ENCODE results near the gene AP3D1.

Gene AP3D1

DNA sequence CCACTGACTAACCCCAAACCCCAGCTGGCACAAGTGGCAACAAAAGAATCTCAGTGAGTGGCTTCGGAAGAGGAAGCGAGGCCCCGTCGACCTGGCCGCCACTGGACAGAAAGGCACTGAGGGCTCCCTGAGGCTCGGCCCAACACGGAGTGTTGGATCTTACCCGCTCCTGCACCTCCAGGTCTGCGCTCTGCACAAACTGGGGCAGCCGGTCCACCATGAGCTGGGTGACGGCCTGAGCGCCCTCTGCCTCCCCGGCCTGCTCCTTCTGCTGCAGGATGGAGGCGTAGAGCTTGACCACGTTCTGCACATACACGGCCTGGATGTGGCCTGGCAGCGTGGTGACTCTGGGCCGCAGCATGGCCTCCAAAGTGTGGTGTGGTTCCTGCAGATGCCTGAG is 32.9 kb downstream of the AP3D1 start:
- Histone ChIP-seq H2AFZ (ENCODE audit: low read depth, low read length) (no peak overlapping the region), H3K9me3 (ENCODE audit: insufficient read depth, low read length) (no peaks in the 10 kb centered on the region), H3K9ac (ENCODE audit: low read length) (no peak overlapping the region), H4K20me1 (ENCODE audit: insufficient read depth, low read length) (peaks cover 8% of the 10 kb centered on the region; the same call in 1 of the 2 replicates), H3K4me2 (ENCODE audit: low read length) (no peak overlapping the region), H3K27ac (ENCODE audit: low read length) (no peak overlapping the region), H3K36me3 (replicated peaks; ENCODE audit: low read depth, low read length) (peaks cover 80% of the 10 kb centered on the region), H3K79me2 (ENCODE audit: low read length) (no peaks in the 10 kb centered on the region), H3K4me1 (ENCODE audit: low read length) (no peaks in the 10 kb centered on the region), H3K4me3 (ENCODE audit: low read length) (no peak overlapping the region), H3K27me3 (ENCODE audit: low read depth, low read length) (no peaks in the 10 kb centered on the region)
- no peak for TF ChIP-seq EZH2phosphoT487 (IDR thresholded peaks at IDR 0.05; ENCODE audit: low read depth)
- TF ChIP-seq, protein P1, sequence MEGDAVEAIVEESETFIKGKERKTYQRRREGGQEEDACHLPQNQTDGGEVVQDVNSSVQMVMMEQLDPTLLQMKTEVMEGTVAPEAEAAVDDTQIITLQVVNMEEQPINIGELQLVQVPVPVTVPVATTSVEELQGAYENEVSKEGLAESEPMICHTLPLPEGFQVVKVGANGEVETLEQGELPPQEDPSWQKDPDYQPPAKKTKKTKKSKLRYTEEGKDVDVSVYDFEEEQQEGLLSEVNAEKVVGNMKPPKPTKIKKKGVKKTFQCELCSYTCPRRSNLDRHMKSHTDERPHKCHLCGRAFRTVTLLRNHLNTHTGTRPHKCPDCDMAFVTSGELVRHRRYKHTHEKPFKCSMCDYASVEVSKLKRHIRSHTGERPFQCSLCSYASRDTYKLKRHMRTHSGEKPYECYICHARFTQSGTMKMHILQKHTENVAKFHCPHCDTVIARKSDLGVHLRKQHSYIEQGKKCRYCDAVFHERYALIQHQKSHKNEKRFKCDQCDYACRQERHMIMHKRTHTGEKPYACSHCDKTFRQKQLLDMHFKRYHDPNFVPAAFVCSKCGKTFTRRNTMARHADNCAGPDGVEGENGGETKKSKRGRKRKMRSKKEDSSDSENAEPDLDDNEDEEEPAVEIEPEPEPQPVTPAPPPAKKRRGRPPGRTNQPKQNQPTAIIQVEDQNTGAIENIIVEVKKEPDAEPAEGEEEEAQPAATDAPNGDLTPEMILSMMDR (IDR thresholded peaks at IDR 0.05; ENCODE audit: low read depth, low read length): no peak

DNA sequence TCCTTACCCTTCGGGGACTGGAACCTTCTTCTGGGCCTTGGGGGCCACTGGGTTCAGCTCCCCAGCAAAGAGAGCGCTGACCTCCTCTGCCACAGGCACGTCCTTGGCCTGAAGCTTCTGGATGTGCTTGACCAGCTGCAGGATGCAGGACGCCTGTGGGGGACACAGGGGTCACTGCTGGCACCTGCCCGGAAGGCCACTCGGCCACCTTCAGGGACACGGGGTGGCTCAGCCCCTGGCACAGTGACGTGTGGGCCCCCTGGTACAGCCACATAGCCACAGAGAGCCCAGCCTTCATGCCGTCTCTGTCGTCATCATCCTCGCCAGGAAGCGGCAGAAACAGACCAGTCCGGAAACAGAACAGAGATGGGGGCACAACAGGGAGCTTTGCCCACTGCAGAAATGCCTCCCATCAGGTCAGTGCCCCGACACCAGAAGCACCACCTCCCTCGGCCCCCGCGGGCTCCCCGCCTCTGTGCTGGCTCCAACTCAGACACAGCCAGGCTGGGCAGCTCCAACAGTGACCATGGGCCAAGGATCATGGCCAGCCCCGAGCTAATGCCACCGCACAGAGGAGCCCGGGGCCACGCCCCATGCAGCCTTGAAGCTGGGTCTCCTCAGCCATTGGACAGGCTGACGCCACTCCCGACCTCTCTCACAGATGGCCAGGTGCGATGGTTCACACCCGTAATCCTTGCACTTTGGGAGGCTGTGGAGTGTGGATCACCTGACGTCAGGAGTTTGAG is 34.0 kb downstream of the AP3D1 start:
- Histone ChIP-seq H3K27me3 (ENCODE audit: low read depth, low read length) (no peaks in the 10 kb centered on the region), H3K4me3 (ENCODE audit: low read length) (no peak overlapping the region), H3K9me3 (ENCODE audit: insufficient read depth, low read length) (no peaks in the 10 kb centered on the region), H3K9ac (ENCODE audit: low read length) (no peak overlapping the region), H3K4me1 (ENCODE audit: low read length) (no peaks in the 10 kb centered on the region), H3K79me2 (ENCODE audit: low read length) (no peaks in the 10 kb centered on the region), H2AFZ (ENCODE audit: low read depth, low read length) (no peak overlapping the region), H3K27ac (ENCODE audit: low read length) (no peak overlapping the region), H3K36me3 (replicated peaks; ENCODE audit: low read depth, low read length) (peaks cover 77% of the 10 kb centered on the region), H3K4me2 (ENCODE audit: low read length) (no peak overlapping the region), H4K20me1 (ENCODE audit: insufficient read depth, low read length) (no peaks in the 10 kb centered on the region)
- TF ChIP-seq, protein P1 (IDR thresholded peaks at IDR 0.05; ENCODE audit: low read depth, low read length): no peak
- no peak for TF ChIP-seq EZH2phosphoT487 (IDR thresholded peaks at IDR 0.05; ENCODE audit: low read depth)

DNA sequence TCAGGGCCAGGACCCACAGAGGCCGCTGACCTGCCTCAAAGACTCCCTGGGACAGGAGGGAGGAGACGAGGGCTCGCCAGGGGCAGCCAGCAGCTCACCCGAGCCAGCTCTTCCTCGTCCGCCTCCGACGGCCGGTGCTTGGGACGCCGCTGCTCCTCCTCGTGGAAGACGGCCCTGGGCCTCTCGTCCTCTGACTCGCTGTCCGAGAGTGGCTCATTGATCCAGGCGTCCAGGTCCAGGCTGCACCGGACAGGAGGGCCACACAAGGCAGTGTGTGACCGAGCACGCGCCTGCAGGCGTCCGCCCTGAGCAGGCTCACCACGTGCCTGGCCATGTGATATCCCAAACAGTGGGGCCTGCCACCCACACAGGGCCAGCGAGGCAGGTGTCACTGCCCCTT is 34.9 kb downstream of the AP3D1 start:
- H3K4me1 ChIP-seq (ENCODE audit: low read length): no peaks in the 10 kb centered on the region
- no peak overlapping the region for H3K4me2 ChIP-seq (ENCODE audit: low read length)
- H3K9ac ChIP-seq (ENCODE audit: low read length): no peak overlapping the region
- peaks cover 74% of the 10 kb centered on the region for H3K36me3 ChIP-seq (replicated peaks; ENCODE audit: low read depth, low read length)
- H3K9me3 ChIP-seq (ENCODE audit: insufficient read depth, low read length): no peaks in the 10 kb centered on the region
- TF ChIP-seq, protein P1 (IDR thresholded peaks at IDR 0.05; ENCODE audit: low read depth, low read length): no peak
- TF ChIP-seq EZH2phosphoT487 (IDR thresholded peaks at IDR 0.05; ENCODE audit: low read depth): no peak
- H4K20me1 ChIP-seq (ENCODE audit: insufficient read depth, low read length): no peaks in the 10 kb centered on the region
- H3K79me2 ChIP-seq (ENCODE audit: low read length): no peaks in the 10 kb centered on the region
- no peak overlapping the region for H3K27ac ChIP-seq (ENCODE audit: low read length)
- no peaks in the 10 kb centered on the region for H3K27me3 ChIP-seq (ENCODE audit: low read depth, low read length)
- no peak overlapping the region for H3K4me3 ChIP-seq (ENCODE audit: low read length)
- no peak overlapping the region for H2AFZ ChIP-seq (ENCODE audit: low read depth, low read length)

DNA sequence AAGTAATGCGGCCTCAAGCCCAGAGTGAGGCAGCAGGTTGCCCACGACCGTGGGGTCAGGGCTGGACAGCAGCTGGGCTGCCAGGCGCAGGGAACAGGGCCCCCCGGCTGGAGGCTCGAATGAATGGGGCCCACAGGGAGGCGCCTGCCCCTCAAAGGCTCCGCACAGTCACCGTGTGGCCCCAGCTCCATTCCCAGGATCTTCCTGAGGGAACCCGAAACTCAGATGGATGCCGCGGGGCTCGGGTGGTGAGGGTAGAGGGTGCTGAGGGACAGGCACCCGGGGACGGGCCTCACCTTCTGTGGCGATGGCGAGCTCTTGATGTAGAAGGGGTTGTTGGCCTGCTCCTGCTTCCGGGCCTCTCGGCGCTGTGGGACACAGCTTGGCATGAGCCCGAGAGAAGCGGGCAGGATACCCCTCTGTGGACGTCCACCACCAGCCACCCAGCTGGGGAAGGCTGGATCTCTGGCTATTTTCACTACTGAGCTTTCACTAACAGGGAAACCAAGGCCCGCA is 35.4 kb downstream of the AP3D1 start:
- Histone ChIP-seq H3K4me3 (ENCODE audit: low read length) (no peak overlapping the region), H3K36me3 (replicated peaks; ENCODE audit: low read depth, low read length) (peaks cover 74% of the 10 kb centered on the region), H3K9me3 (ENCODE audit: insufficient read depth, low read length) (no peaks in the 10 kb centered on the region), H4K20me1 (ENCODE audit: insufficient read depth, low read length) (no peaks in the 10 kb centered on the region), H3K4me2 (ENCODE audit: low read length) (no peak overlapping the region), H2AFZ (ENCODE audit: low read depth, low read length) (no peak overlapping the region), H3K27ac (ENCODE audit: low read length) (no peak overlapping the region), H3K9ac (ENCODE audit: low read length) (no peak overlapping the region), H3K27me3 (ENCODE audit: low read depth, low read length) (no peaks in the 10 kb centered on the region), H3K4me1 (ENCODE audit: low read length) (no peaks in the 10 kb centered on the region), H3K79me2 (ENCODE audit: low read length) (no peaks in the 10 kb centered on the region)
- TF ChIP-seq, protein P1 (IDR thresholded peaks at IDR 0.05; ENCODE audit: low read depth, low read length): no peak
- no peak for TF ChIP-seq EZH2phosphoT487 (IDR thresholded peaks at IDR 0.05; ENCODE audit: low read depth)

Measured in OCI-LY3 (cell line).